ENCODE measurements around the gene NUDT3.

Gene NUDT3

DNA sequence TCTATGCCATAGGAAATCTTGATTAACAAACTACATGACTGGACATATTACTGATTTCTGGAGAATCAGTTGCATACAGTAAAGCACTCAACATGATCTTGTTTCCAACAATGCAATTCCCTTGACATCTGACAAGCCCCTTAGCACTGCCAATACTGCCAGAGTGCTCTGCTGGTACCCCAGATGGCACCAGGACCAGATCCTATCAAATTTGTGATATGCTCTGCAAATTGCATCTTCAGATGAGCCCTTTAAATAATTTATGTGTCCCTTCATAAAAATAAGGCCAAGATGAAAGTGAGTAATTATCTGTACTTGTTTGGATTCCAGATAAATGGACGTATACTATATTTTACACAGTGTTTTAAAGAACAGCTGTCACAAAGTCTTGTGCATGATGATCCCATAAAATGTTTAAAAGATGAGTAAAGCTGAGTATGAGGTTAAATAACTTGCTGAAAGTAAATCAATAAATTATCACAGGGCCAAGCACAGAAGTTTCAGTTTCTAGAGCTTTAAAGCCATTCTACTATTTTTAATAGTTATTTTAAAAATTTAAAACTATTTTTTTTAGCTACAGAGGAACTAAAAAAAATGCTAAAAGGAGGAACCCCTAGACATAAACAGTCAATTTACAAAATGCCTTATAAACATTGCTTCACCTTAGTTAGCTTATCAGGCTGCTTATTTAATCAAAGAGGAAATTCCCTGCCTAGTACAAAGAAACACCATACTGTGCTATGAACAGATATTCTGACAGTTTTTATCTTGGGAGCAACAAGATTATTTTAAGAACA is 42.1 kb downstream of the NUDT3 start:
- TF ChIP-seq, protein P1, sequence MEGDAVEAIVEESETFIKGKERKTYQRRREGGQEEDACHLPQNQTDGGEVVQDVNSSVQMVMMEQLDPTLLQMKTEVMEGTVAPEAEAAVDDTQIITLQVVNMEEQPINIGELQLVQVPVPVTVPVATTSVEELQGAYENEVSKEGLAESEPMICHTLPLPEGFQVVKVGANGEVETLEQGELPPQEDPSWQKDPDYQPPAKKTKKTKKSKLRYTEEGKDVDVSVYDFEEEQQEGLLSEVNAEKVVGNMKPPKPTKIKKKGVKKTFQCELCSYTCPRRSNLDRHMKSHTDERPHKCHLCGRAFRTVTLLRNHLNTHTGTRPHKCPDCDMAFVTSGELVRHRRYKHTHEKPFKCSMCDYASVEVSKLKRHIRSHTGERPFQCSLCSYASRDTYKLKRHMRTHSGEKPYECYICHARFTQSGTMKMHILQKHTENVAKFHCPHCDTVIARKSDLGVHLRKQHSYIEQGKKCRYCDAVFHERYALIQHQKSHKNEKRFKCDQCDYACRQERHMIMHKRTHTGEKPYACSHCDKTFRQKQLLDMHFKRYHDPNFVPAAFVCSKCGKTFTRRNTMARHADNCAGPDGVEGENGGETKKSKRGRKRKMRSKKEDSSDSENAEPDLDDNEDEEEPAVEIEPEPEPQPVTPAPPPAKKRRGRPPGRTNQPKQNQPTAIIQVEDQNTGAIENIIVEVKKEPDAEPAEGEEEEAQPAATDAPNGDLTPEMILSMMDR (IDR thresholded peaks at IDR 0.05; ENCODE audit: insufficient read depth, low read depth, low read length, missing control alignments), result no peak
- DNase-seq (ENCODE audit: low read depth), result no peak
- H3K4me3 ChIP-seq (ENCODE audit: low read length), result no peak overlapping the region

DNA sequence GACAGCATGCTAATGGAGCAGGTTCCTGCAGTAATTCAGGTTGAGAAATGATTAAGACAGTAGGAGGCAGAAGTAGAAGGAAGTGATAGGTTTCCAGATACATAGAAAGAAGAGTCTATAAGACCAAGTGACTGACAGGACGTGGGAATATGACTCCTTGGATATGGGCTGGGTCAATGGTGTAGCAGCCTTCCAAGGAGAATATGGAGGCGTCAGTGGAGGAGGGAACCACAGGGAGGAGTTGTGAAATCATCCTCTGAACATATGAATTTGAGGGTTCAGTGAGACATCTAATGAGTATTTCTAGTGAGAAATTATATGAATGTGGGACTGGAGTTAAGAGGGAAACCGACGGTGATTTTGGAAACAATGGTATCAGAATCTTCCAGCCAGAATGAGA is 43.3 kb downstream of the NUDT3 start:
- no peak for DNase-seq (ENCODE audit: low read depth)
- H3K4me3 ChIP-seq (ENCODE audit: low read length), result no peak overlapping the region
- TF ChIP-seq, protein P1 (IDR thresholded peaks at IDR 0.05; ENCODE audit: insufficient read depth, low read depth, low read length, missing control alignments), result no peak

DNA sequence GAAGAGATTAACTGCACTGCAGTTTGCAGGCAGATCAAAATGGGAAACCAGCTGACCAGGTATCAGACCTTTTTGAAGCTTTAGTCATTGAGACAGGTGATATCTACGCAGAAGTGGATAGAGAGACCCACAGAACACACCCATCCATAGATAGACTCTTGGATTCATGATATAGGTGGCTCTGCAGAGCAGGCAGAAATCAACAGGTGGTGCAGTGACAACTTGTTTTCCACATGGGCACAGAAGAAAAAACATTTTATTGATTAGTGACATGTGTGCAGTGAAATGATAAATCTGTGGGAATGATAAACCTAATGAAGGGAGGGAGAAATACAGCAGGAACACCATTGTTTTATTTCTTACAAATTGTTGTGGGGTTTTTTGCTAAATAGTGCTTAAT is 45.2 kb downstream of the NUDT3 start:
- no peak overlapping the region for H3K4me3 ChIP-seq (ENCODE audit: low read length)
- no peak for DNase-seq (ENCODE audit: low read depth)
- TF ChIP-seq, protein P1 (IDR thresholded peaks at IDR 0.05; ENCODE audit: insufficient read depth, low read depth, low read length, missing control alignments), result no peak

DNA sequence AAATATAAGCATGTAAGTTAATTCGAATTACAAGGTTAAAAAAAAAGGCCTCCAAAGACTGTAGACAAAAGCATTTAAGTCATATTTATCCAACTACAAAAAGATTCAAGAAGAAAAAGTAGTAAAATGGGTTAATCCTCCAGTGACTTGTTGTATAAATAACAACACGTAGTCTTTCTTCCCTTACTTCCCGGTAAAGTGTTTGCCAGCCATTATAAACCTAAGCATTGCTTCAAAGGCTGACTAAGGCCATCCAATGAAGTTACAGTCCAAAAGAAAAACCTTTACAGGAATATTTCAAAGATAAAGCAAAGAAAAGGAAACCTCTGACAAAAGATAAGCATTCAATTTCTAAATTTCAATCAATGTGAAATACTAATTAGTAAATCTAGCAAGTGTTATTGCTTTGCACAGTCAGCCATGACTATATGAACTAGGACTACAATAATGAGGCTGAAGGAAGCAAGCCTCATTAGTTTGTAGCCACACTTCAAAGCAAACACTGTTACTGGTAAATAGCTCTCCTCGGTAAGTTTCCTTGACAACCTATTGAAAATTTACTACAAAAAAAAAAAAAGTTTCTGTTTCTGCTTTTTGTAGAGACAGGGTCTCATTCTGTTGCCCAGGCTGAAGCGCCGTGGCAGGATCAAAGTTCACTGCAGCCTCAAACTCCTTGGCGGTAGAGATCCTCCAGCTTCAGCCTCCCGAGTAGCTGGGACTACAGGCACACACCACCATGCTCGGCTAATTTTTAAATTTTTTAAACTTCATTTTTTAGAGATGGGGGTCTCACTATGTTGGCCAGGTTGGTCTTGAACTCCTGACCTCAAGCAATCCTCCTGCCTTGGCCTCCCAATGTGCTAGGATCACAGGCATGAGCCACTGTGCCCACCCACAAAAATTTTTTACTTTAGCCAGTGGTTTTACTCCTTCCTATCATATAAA is 46.0 kb downstream of the NUDT3 start:
- TF ChIP-seq, protein P1 (IDR thresholded peaks at IDR 0.05; ENCODE audit: insufficient read depth, low read depth, low read length, missing control alignments), result no peak
- H3K4me3 ChIP-seq (ENCODE audit: low read length), result no peak overlapping the region
- no peak for DNase-seq (ENCODE audit: low read depth)

DNA sequence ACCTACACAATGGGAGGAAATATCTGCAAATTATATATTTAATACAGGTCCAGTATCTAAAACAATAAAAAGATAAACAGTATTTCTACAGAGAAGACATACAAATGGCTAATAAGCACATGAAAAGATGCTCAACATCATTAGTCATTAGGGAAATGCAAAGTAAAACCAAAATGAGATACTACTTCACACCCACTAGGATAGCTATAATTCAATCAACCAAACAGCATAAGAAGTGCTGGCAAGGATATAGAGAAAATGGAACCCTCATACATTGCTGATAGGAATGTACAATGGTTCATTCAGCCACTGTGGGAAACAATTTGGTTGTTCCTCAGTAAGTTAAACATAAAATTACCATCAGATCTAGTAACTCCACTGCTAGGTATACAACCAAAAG is 48.7 kb downstream of the NUDT3 start:
- DNase-seq (ENCODE audit: low read depth), result no peak
- TF ChIP-seq, protein P1 (IDR thresholded peaks at IDR 0.05; ENCODE audit: insufficient read depth, low read depth, low read length, missing control alignments), result no peak
- H3K4me3 ChIP-seq (ENCODE audit: low read length), result no peak overlapping the region

DNA sequence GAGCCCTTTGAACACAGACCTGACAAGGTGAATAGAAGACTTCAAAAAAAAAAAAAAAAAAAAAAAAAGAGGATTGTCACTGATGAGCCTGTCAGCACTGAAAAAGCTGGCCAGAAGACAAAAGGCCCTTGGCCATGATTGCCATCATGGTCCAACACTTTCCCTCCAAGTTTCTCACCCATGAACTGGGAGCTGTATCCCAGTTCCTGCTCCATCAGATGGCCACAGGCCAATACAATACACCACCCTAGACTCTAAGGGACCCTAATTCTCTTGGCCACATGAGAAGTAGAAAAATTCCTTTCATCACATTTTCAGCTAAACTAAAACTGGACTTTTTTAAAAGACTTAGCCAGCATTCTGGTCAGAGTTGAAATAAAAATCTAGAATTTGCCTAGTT is 50.2 kb downstream of the NUDT3 start:
- DNase-seq (ENCODE audit: low read depth), result no peak

More for the DNA sequence above, 50.2 kb downstream of the NUDT3 start:
- no peak overlapping the region for H3K4me3 ChIP-seq (ENCODE audit: low read length)
- TF ChIP-seq, protein P1 (IDR thresholded peaks at IDR 0.05; ENCODE audit: insufficient read depth, low read depth, low read length, missing control alignments), result no peak
